Endothelial cell (in vitro differentiated cells): ENCODE data around the gene HPCAL4. TPM values are rescaled to one million over a fixed set of nuclear protein-coding genes. Genes with fewer than 3 reads are reported as not detected.

Experiments used
- DNase-seq: peaks from one replicate; pipeline ENCODE4 v3.0.0; 2021; ENCODE audit warnings: low spot score
- H3K27ac Mint-ChIP-seq: one replicate; pipeline ENCODE4 v1.8.0; 2021; ENCODE audit warnings: mixed read lengths, inconsistent platforms; ENCODE audit not compliant: unreplicated experiment
- H3K27me3 Mint-ChIP-seq: one replicate; pipeline ENCODE4 v1.8.0; 2021; ENCODE audit warnings: mild to moderate bottlenecking, moderate library complexity, mixed read lengths, inconsistent platforms; ENCODE audit not compliant: unreplicated experiment
- H3K36me3 Mint-ChIP-seq: one replicate; pipeline ENCODE4 v1.8.0; 2021; ENCODE audit warnings: mild to moderate bottlenecking, low read depth, mixed read lengths, inconsistent platforms; ENCODE audit not compliant: unreplicated experiment
- H3K4me1 Mint-ChIP-seq: one replicate; pipeline ENCODE4 v1.8.0; 2021; ENCODE audit warnings: mild to moderate bottlenecking, mixed read lengths, inconsistent platforms; ENCODE audit not compliant: unreplicated experiment
- H3K4me3 Mint-ChIP-seq: one replicate; pipeline ENCODE4 v1.8.0; 2021; ENCODE audit warnings: mild to moderate bottlenecking, mixed read lengths, inconsistent platforms; ENCODE audit not compliant: unreplicated experiment
- H3K9me3 Mint-ChIP-seq: one replicate; pipeline ENCODE4 v1.8.0; 2021; ENCODE audit warnings: mixed read lengths, inconsistent platforms; ENCODE audit not compliant: unreplicated experiment
- CTCF ChIP-seq: fragments of 200-600 bp; sonication (generic); IDR thresholded peaks from one replicate; pipeline ENCODE4 v1.5.0; 2021; ENCODE audit warnings: antibody characterized with exemption; ENCODE audit not compliant: unreplicated experiment
- total RNA-seq: library from RNA; stranded (reverse); fragmentation: NEBNext Ultra II Directional; extraction: Animal tissue kit (Norgen Biotek cat#: 25700); gene quantifications from one replicate; pipeline ENCODE4 v1.2.1, GENCODE V29; 2021; ENCODE audit not compliant: unreplicated experiment

Gene HPCAL4
- total RNA-seq, 1 donor from 2014 or later, result not detected

DNA sequence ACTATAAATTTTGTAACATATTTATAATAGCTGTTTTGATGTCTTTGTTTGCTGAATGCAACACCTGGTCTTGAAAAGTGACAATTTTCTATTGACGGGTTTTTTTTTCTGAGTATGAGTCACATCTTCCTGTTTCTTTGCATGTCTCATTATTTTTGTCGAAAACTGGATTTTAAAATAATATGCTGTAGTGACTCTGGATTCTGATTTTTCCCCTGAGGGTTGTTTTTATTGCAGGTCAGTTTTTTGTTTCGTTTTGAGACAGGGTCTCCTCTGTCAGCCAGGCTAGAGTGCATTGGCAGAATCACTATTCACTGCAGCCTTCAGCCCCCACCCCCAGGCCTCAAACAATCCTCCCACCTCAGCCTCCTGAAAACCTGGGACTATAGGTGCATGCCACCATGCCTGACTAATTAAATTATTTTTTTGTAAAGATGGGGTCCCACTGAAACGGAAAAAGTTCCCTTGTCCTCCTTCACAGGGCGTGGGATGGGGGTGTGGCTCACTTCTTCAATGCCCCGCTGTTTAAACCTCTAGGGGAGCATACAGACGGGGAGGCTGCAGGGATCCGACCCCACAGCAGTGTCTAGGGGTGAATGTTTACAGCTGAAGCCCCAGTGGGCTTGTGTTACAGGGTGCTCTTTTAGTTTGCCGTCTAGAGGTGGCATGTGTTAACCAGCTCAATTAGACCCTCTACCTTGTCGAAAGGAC is 36.1 kb upstream of the HPCAL4 start:
- no peak for TF ChIP-seq CTCF

GRCh38 chr1:39726600-39726999 is 35.4 kb upstream of the HPCAL4 start:
- Mint-ChIP-seq H3K36me3 (no peaks in the 10 kb centered on the region), H3K27ac (no peak overlapping the region), H3K4me1 (no peaks in the 10 kb centered on the region), H3K9me3 (no peaks in the 10 kb centered on the region), H3K4me3 (no peak overlapping the region), H3K27me3 (peaks cover 14% of the 10 kb centered on the region)
- no peak for TF ChIP-seq CTCF
- no peak for DNase-seq

More for the DNA sequence above, 36.1 kb upstream of the HPCAL4 start:
- peaks cover 14% of the 10 kb centered on the region for H3K27me3 Mint-ChIP-seq
- no peak overlapping the region for H3K4me3 Mint-ChIP-seq
- H3K27ac Mint-ChIP-seq, result no peak overlapping the region
- H3K4me1 Mint-ChIP-seq, result no peaks in the 10 kb centered on the region
- no peaks in the 10 kb centered on the region for H3K36me3 Mint-ChIP-seq
- no peak for DNase-seq
- no peaks in the 10 kb centered on the region for H3K9me3 Mint-ChIP-seq

- H3K4me3 Mint-ChIP-seq, result no peak overlapping the region
- no peak for TF ChIP-seq CTCF
- no peaks in the 10 kb centered on the region for H3K4me1 Mint-ChIP-seq
- DNase-seq, result no peak
- H3K27ac Mint-ChIP-seq, result no peak overlapping the region
- H3K36me3 Mint-ChIP-seq, result no peaks in the 10 kb centered on the region
- no peaks in the 10 kb centered on the region for H3K9me3 Mint-ChIP-seq
- H3K27me3 Mint-ChIP-seq, result peaks cover 2% of the 10 kb centered on the region
Measured at GRCh38 chr1:39722495-39722894, 31.3 kb upstream of the HPCAL4 start.

GRCh38 chr1:39721664-39722063 is 30.4 kb upstream of the HPCAL4 start:
- Mint-ChIP-seq H3K27me3 (no peaks in the 10 kb centered on the region), H3K36me3 (no peaks in the 10 kb centered on the region), H3K4me3 (no peak overlapping the region), H3K27ac (no peak overlapping the region), H3K9me3 (no peaks in the 10 kb centered on the region), H3K4me1 (no peaks in the 10 kb centered on the region)
- TF ChIP-seq CTCF, result no peak
- DNase-seq, result no peak

DNA sequence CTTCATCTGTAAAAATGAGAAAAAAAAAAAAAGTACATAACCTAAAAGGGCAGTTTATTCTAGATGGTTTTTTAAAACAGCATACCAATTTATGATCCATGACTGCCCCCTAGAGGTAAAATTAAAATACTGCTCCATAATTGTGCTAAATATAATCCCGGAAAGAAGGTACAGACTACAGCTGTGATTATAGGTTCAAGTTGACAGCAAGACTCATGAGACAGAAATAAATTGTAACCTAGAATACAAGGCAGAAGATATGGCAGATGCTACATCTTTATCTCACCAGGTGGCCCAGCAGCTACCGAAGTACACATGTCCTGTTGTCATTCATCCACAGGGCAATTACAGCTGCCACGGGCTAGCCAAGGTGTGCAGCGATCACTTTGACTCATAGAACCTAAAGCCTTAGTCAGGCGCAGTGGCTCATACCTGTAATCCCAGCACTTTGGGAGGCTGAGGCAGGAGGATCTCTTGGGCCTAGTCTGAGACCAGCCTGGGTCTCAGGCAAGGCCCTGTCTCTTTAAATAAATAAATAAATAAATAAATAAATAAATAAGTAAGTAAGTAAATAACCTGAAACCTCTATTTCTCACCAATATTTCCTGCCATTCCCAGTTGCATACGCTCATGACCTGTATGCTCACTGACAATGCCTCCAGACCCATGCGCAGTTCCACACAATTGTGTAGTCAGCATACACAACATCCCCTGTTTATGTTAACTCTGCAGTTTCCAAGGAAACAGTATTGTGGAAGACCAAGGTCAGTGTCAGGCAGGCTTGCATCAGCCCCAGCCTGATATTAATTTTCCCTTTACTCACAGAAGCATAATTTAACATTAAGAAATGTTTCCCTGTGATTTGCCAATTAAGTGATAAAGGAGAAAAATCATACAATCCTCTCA is 29.1 kb upstream of the HPCAL4 start:
- H3K4me1 Mint-ChIP-seq, result no peaks in the 10 kb centered on the region
- peak; percentile 89 for TF ChIP-seq CTCF
- H3K36me3 Mint-ChIP-seq, result no peaks in the 10 kb centered on the region
- no peaks in the 10 kb centered on the region for H3K9me3 Mint-ChIP-seq
- DNase-seq, result no peak
- no peak overlapping the region for H3K4me3 Mint-ChIP-seq
- no peak overlapping the region for H3K27ac Mint-ChIP-seq
- no peaks in the 10 kb centered on the region for H3K27me3 Mint-ChIP-seq
